Common myeloid progenitor, CD34-positive (primary cell): ENCODE data around the gene TINAG.

Source experiments
- CTCF ChIA-PET: fragments of 350-600 bp; sonication (Branson Sonifier 250); formaldehyde crosslinking; loops from one replicate; lab custom pipeline; 2021; ENCODE audit warnings: antibody characterized with exemption; lab: Charles Lee
- POLR2A ChIA-PET: fragments of 350-600 bp; sonication (Branson Sonifier 250); formaldehyde crosslinking; loops from one replicate; lab custom pipeline; 2021; ENCODE audit warnings: antibody characterized with exemption; lab: Charles Lee
- DNase-seq, 3 donors: peaks; one replicate each; pipeline versions ENCODE4 v3.0.0 to v3.0.0-alpha.2; 2013
- H3K27ac ChIP-seq, 2 experiments: 1 replicate in 1 of 2; 2 replicates in 1 of 2; pipeline ENCODE4 v1.7.0; 2013; ENCODE audit warnings: inconsistent platforms in 2 of 2, low read length in 2 of 2, mild to moderate bottlenecking in 2 of 2, low read depth in 1 of 2, moderate library complexity in 1 of 2; ENCODE audit not compliant: severe bottlenecking in 2 of 2, insufficient read depth in 1 of 2, poor library complexity in 1 of 2
- H3K27me3 ChIP-seq, 5 experiments: replicated peaks in 2 of 5; 1 replicate in 3 of 5; 2 replicates in 2 of 5; pipeline versions ENCODE4 v1.6.1 to v1.7.0; 2013; ENCODE audit warnings: low read length in 4 of 5, mild to moderate bottlenecking in 2 of 5, moderate library complexity in 2 of 5, inconsistent platforms in 1 of 5; ENCODE audit not compliant: insufficient read depth in 5 of 5, control insufficient read depth in 4 of 5
- H3K36me3 ChIP-seq, 4 experiments: 1 replicate in 2 of 4; 2 replicates in 2 of 4; pipeline versions ENCODE4 v1.6.1 to v1.7.0; 2013; ENCODE audit warnings: low read length in 3 of 4, control low read depth in 1 of 4, mild to moderate bottlenecking in 1 of 4; ENCODE audit not compliant: control insufficient read depth in 4 of 4, insufficient read depth in 4 of 4
- H3K4me1 ChIP-seq, 4 experiments: 1 replicate in 3 of 4; 2 replicates in 1 of 4; pipeline versions ENCODE4 v1.6.1 to v1.7.1; 2013; ENCODE audit warnings: low read length in 3 of 4, mild to moderate bottlenecking in 3 of 4, control low read depth in 1 of 4, inconsistent platforms in 1 of 4, moderate library complexity in 1 of 4; ENCODE audit not compliant: control insufficient read depth in 4 of 4, insufficient read depth in 4 of 4; ENCODE audit errors: control extremely low read depth in 1 of 4
- H3K4me3 ChIP-seq, 7 experiments: 1 replicate in 4 of 7; 2 replicates in 3 of 7; pipeline versions ENCODE4 v1.5.1 to v1.7.0; 2013; ENCODE audit warnings: mild to moderate bottlenecking in 7 of 7, low read length in 6 of 7, moderate library complexity in 6 of 7, inconsistent platforms in 2 of 7, low read depth in 2 of 7, control low read depth in 1 of 7; ENCODE audit not compliant: insufficient read depth in 4 of 7, control insufficient read depth in 1 of 7; ENCODE audit errors: extremely low read depth in 1 of 7
- H3K9me3 ChIP-seq, 5 experiments: 1 replicate in 4 of 5; 2 replicates in 1 of 5; pipeline versions ENCODE4 v1.6.1 to v1.7.1; 2013; ENCODE audit warnings: low read length in 4 of 5, mild to moderate bottlenecking in 2 of 5, inconsistent platforms in 1 of 5, low read depth in 1 of 5, moderate library complexity in 1 of 5; ENCODE audit not compliant: control insufficient read depth in 4 of 5, insufficient read depth in 2 of 5; ENCODE audit errors: control extremely low read depth in 1 of 5
- WGBS: methylation state at CpG from one replicate; pipeline ENCODE4 v1.1.5; 2013; ENCODE audit not compliant: insufficient coverage; 5-methylcytosine and 5-hydroxymethylcytosine counted together

Gene TINAG

DNA sequence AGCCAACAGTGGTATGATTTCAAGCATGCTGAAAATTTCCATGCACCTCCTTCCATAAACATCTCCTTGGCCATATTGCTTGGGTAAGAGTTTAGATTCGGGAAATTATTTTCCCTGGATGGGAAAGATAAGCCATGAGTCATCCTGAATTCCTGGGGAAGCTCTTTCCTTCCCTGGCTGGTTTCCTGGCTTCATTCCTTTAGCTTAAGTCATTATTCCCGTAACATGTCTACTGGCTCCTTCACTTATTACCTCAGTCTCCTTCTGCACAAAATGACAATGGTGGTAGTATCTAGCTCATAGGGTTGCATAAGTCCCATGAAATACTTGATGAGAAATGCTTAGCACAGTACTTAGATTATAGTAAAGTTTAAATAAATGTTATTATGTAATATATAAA is 27.6 kb downstream of the TINAG start:
- Histone ChIP-seq H3K36me3 (no peaks in the 10 kb centered on the region), H3K9me3 (no peaks in the 10 kb centered on the region), H3K27me3 (peaks cover 0 to 1% (median 0%) of the 10 kb centered on the region in 5 experiments), H3K27ac (no peak overlapping the region), H3K4me3 (no peak overlapping the region), H3K4me1 (no peaks in the 10 kb centered on the region)
- DNase-seq, result no peak
- CTCF ChIA-PET, result no interaction called here
- 71% methylated on average over 1 of the region's 2 CpGs for WGBS
- POLR2A ChIA-PET, result no interaction called here

DNA sequence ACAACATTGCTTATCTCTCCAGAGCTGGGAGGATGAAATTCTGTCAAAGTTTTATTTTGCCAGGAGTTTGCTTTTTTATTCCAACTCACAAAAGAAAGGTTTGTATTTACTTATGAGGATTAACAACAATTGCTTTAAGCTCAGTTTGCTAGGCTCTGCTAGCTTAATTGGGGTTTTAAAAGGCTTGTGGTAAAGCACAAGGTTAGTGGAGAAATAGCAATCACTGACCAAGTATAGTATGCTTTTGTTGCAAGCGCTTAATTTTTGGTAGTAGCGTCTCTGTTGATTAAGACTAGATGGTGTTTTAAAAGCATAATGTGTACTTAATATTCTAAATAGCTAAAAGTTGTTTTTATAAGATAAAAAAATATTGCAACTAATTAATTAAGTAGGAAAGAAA is 45.7 kb downstream of the TINAG start:
- POLR2A ChIA-PET, result no interaction called here
- DNase-seq, result no peak
- H3K4me1 ChIP-seq, result no peaks in the 10 kb centered on the region
- H3K9me3 ChIP-seq, result no peaks in the 10 kb centered on the region
- H3K36me3 ChIP-seq, result no peaks in the 10 kb centered on the region
- H3K27me3 ChIP-seq, result no peaks in the 10 kb centered on the region
- no peak overlapping the region for H3K27ac ChIP-seq
- WGBS, result no CpG with 5 or more reads among the region's 2 CpGs
- CTCF ChIA-PET, result no interaction called here
- H3K4me3 ChIP-seq, result no peak overlapping the region

DNA sequence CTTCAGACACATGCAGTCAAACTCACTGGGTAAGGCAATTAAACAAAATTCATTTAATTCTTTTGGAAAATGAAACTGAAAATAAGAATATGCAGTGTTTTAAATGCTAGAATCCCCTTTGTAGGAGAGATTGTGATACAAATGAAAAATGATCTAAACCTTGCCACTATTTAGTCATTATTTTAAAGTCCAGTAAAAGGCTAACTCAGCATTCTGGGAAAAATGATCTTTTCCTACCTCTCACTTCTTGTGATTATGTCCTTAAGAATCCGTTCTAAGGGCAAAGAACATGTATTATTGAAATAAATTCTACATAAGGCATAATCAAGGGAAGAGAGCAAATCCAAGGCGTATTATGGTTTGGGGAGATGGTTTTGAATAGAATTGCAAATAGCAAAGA is 46.4 kb downstream of the TINAG start:
- no peaks in the 10 kb centered on the region for H3K9me3 ChIP-seq
- WGBS, result no CpG with 5 or more reads among the region's 2 CpGs
- H3K27me3 ChIP-seq, result no peaks in the 10 kb centered on the region
- H3K4me1 ChIP-seq, result no peaks in the 10 kb centered on the region
- POLR2A ChIA-PET, result no interaction called here
- CTCF ChIA-PET, result no interaction called here
- no peak overlapping the region for H3K27ac ChIP-seq
- no peak for DNase-seq
- H3K4me3 ChIP-seq, result no peak overlapping the region
- H3K36me3 ChIP-seq, result no peaks in the 10 kb centered on the region

DNA sequence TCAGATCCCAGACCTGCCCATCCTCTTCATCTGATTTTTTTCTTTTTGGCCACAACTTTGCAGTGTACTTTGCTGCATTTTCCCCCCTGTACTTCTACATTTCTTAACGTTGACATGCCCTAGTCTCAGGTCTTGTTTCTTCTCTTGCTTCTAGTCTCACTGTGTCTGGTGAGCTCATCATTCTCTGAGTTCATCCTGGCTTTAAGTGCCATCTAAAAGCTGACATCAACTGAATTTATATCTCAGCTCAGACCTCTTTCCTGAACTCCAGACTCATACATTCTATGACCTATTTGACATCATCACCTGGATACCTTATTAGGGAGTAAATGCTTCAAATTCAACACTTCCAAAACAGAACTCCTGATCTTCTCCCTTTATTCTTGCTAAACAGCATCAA is 48.9 kb downstream of the TINAG start:
- Histone ChIP-seq H3K36me3 (no peaks in the 10 kb centered on the region), H3K4me1 (no peaks in the 10 kb centered on the region), H3K27ac (no peak overlapping the region), H3K9me3 (no peaks in the 10 kb centered on the region), H3K27me3 (no peaks in the 10 kb centered on the region), H3K4me3 (no peak overlapping the region)
- POLR2A ChIA-PET, result no interaction called here
- no CpG with 5 or more reads among the region's 1 CpG for WGBS
- no peak for DNase-seq
- CTCF ChIA-PET, result no interaction called here

DNA sequence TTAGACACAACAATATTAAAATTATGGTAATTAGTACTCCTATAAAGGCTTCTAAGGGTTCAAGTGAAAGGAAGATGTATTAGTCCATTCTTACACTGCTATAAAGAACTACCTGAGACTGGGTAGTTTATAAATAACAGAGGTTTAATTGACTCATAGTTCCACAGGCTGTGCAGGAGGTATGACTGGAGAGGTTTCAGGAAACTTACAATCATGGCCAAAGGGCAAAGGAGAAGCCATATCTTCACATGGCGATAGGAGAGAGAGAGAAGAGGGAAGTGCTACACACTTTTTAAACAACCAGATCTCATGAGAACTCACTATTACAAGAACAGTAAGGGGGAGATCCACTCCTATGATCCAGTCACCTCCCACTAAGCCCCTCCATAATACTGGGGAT is 52.9 kb downstream of the TINAG start:
- Histone ChIP-seq H3K27ac (no peak overlapping the region), H3K4me1 (no peaks in the 10 kb centered on the region), H3K27me3 (no peaks in the 10 kb centered on the region), H3K4me3 (no peak overlapping the region), H3K9me3 (no peaks in the 10 kb centered on the region), H3K36me3 (no peaks in the 10 kb centered on the region)
- WGBS, result no CpG with 5 or more reads among the region's 1 CpG
- DNase-seq, result no peak
- POLR2A ChIA-PET, result no interaction called here
- CTCF ChIA-PET, result no interaction called here

DNA sequence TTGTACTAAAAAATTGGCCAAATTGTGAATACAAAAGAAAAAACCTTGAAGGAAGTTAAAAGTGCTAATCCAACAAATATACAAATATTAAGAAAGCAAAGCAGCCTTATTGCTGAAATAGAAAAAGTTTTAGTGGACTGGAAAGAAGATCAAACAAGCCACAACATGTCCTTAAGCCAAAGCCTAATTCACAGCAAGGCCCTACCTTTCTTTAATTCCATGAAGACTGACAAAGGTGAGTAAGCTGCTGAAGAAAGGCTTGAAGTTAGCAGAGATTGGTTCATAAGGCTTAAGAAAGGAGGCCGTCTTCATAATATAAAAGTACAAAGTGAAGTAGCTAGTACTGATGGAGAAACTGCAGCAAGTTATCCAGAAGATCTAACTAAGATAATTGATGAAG is 53.5 kb downstream of the TINAG start:
- Histone ChIP-seq H3K27me3 (no peaks in the 10 kb centered on the region), H3K36me3 (no peaks in the 10 kb centered on the region), H3K9me3 (no peaks in the 10 kb centered on the region), H3K27ac (no peak overlapping the region), H3K4me3 (no peak overlapping the region), H3K4me1 (no peaks in the 10 kb centered on the region)
- WGBS, result no CpG with 5 or more reads among the region's 1 CpG
- ChIA-PET POLR2A (no interaction called here), CTCF (no interaction called here)
- DNase-seq, result no peak

DNA sequence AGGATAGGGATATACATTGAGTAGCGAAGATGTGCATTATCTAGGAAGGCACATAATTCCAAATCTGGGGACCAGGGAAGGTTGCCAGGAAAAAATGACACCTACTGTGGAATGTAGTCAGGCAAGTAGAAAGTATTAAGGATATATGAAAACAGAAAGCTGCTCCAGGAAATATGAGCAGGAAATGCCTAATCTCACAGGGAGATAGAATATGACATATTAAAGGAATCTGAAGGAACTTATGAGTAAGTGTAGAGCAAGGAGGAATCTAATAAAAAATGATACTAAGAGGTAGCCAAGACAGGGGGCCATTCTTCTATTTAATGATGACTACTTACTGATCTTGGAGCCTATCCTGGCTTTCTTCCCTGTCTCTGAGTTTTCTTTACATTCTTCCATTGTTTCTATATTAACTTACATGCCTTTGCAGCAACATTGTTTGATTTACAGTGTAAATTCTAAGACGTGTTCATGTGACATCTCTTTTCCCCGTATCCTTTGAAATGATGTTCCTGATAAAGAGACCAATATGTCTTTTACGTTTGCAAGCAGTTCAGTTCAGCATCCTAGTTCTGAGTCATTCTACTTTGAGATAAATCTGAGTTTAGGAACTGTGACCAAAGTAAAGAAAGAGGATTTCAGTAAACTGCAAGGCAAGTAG is 58.6 kb downstream of the TINAG start:
- Histone ChIP-seq H3K4me1 (no peaks in the 10 kb centered on the region), H3K4me3 (no peak overlapping the region), H3K9me3 (no peaks in the 10 kb centered on the region), H3K36me3 (no peaks in the 10 kb centered on the region), H3K27ac (no peak overlapping the region), H3K27me3 (no peaks in the 10 kb centered on the region)
- ChIA-PET CTCF (no interaction called here), POLR2A (no interaction called here)
- DNase-seq, result no peak
- WGBS, result 86% methylated on average over 4 of the region's 4 CpGs
